Muscle of leg (tissue), 16 donors: ENCODE measurements around the gene PPFIBP1. TPM values are rescaled to one million over a fixed set of nuclear protein-coding genes. Genes with fewer than 3 reads are reported as not detected.

Source experiments
- DNase-seq: peaks from one replicate; pipeline ENCODE4 v3.0.0; 2013
- H3K27ac ChIP-seq: one replicate; pipeline ENCODE4 v1.5.1; 2013; ENCODE audit warnings: mild to moderate bottlenecking, low read length, control low read depth
- H3K27me3 ChIP-seq: one replicate; pipeline ENCODE4 v1.6.1; 2013; ENCODE audit warnings: low read length; ENCODE audit not compliant: control insufficient read depth, insufficient read depth
- H3K36me3 ChIP-seq: one replicate; pipeline ENCODE4 v1.6.1; 2013; ENCODE audit warnings: low read length; ENCODE audit not compliant: control insufficient read depth, insufficient read depth
- H3K4me1 ChIP-seq: one replicate; pipeline ENCODE4 v1.6.1; 2013; ENCODE audit warnings: low read length; ENCODE audit not compliant: control insufficient read depth, insufficient read depth
- H3K4me3 ChIP-seq: one replicate; pipeline ENCODE4 v1.5.1; 2013; ENCODE audit warnings: low read length, control low read depth
- H3K9me3 ChIP-seq: replicated peaks from 2 replicates; pipeline ENCODE4 v1.6.1; 2013; ENCODE audit warnings: low read depth, low read length; ENCODE audit not compliant: control insufficient read depth
- WGBS: methylation state at CpG from one replicate; pipeline ENCODE4 v1.1.5; 2013; ENCODE audit warnings: missing lambda C conversion rate; ENCODE audit not compliant: insufficient coverage; 5-methylcytosine and 5-hydroxymethylcytosine counted together
- long read RNA-seq, 11 donors: transcript quantifications; one replicate each; lab custom pipeline, GENCODE V29; 2026
- polyA plus RNA-seq, 8 donors: library from polyadenylated mRNA; unstranded; fragments of 120-200 nt; gene quantifications; one replicate each; pipeline versions ENCODE4 v1.2.1 to v1.2.3, GENCODE V29; 2013; ENCODE audit warnings: inconsistent platforms in 1 of 8, low replicate concordance in 1 of 8; ENCODE audit not compliant: insufficient read length in 8 of 8, insufficient read depth in 1 of 8
- total RNA-seq: library from RNA; stranded (reverse); fragments of 120-200 nt; gene quantifications from one replicate; pipeline ENCODE4 v1.2.4, GENCODE V29; 2013

PPFIBP1 gene
- total RNA-seq (41.9 TPM), polyA plus RNA-seq (10 to 100 TPM; 24.1 to 51.4 (median 35.9) TPM)
- long read RNA-seq, donor 1, partial matches to known transcripts: 0 of 3 reads
- long read RNA-seq, donor 1, other reads (novel, unspliced or antisense): 0 of 3 reads
- long read RNA-seq, donor 2: 0 reads
- long read RNA-seq, donor 3, partial matches to known transcripts: 0 of 6 reads
- long read RNA-seq, donor 3, other reads (novel, unspliced or antisense): 0 of 6 reads
- long read RNA-seq, donor 4, partial matches to known transcripts: 0 of 4 reads
- long read RNA-seq, donor 4, other reads (novel, unspliced or antisense): 0 of 4 reads
- long read RNA-seq, donor 5, transcript PPFIBP1-216 (4 exons, 2,805 nt): major isoform, 6 of 9 reads
- long read RNA-seq, donor 5, partial matches to known transcripts: 0 of 9 reads
- long read RNA-seq, donor 5, other reads (novel, unspliced or antisense): 0 of 9 reads
- long read RNA-seq, donor 6, partial matches to known transcripts: 0 of 5 reads
- long read RNA-seq, donor 6, other reads (novel, unspliced or antisense): 0 of 5 reads
- long read RNA-seq, donor 7, partial matches to known transcripts: 15 of 18 reads
- long read RNA-seq, donor 7, other reads (novel, unspliced or antisense): 0 of 18 reads
- long read RNA-seq, donor 8, partial matches to known transcripts: 0 of 3 reads
- long read RNA-seq, donor 8, other reads (novel, unspliced or antisense): 0 of 3 reads
- long read RNA-seq, donor 9, partial matches to known transcripts: 0 of 1 reads
- long read RNA-seq, donor 9, other reads (novel, unspliced or antisense): 0 of 1 reads
- long read RNA-seq, donor 10, partial matches to known transcripts: 0 of 3 reads
- long read RNA-seq, donor 10, other reads (novel, unspliced or antisense): 0 of 3 reads
- long read RNA-seq, donor 11, full-length matches to known transcripts: 6 of 6 reads
- long read RNA-seq, donor 11, partial matches to known transcripts: 0 of 6 reads
- long read RNA-seq, donor 11, other reads (novel, unspliced or antisense): 0 of 6 reads

GRCh38 chr12:27523642-27524493 is at the start of gene PPFIBP1:
Gene PPFIBP1, plus strand, starts transcription at chr12:27524206. Its CDS starts 109,191 bp downstream, at chr12:27633397.
- Histone ChIP-seq H3K36me3 (no peaks in the 10 kb centered on the region), H3K27ac (peak within 1 kb of the TSS; percentile 98), H3K4me1 (peaks cover 14% of the 10 kb centered on the region), H3K9me3 (no peaks in the 10 kb centered on the region), H3K4me3 (peak within 1 kb of the TSS; percentile 85), H3K27me3 (no peaks in the 10 kb centered on the region)
- whole genome bisulfite sequencing: under 1% methylated on average over 26 of the region's 41 CpGs
- DNase-seq: peak; percentile 99

GRCh38 chr12:27474344-27474743 is 49.7 kb upstream of the PPFIBP1 start:
- Histone ChIP-seq H3K4me1 (no peaks in the 10 kb centered on the region), H3K27me3 (no peaks in the 10 kb centered on the region), H3K36me3 (no peaks in the 10 kb centered on the region), H3K9me3 (peaks cover 13% of the 10 kb centered on the region), H3K27ac (no peak overlapping the region), H3K4me3 (no peak overlapping the region)
- 83% methylated on average over 1 of the region's 3 CpGs for WGBS
- DNase-seq: no peak

GRCh38 chr12:27477049-27477448 is 47.0 kb upstream of the PPFIBP1 start:
- peaks cover 13% of the 10 kb centered on the region for H3K9me3 ChIP-seq
- H3K4me1 ChIP-seq: no peaks in the 10 kb centered on the region
- no peak overlapping the region for H3K27ac ChIP-seq
- no peaks in the 10 kb centered on the region for H3K27me3 ChIP-seq
- no peak overlapping the region for H3K4me3 ChIP-seq
- DNase-seq: no peak
- H3K36me3 ChIP-seq: no peaks in the 10 kb centered on the region

GRCh38 chr12:27478949-27479348 is 45.1 kb upstream of the PPFIBP1 start:
- Histone ChIP-seq H3K4me3 (no peak overlapping the region), H3K4me1 (no peaks in the 10 kb centered on the region), H3K9me3 (peaks cover 13% of the 10 kb centered on the region), H3K36me3 (no peaks in the 10 kb centered on the region), H3K27me3 (no peaks in the 10 kb centered on the region), H3K27ac (no peak overlapping the region)
- no peak for DNase-seq

- Histone ChIP-seq H3K9me3 (peaks cover 13% of the 10 kb centered on the region), H3K36me3 (no peaks in the 10 kb centered on the region), H3K4me1 (no peaks in the 10 kb centered on the region), H3K27ac (no peak overlapping the region), H3K27me3 (no peaks in the 10 kb centered on the region), H3K4me3 (no peak overlapping the region)
- no peak for DNase-seq
- 71% methylated on average over 1 of the region's 1 CpG for WGBS
Observed at GRCh38 chr12:27480016-27480415, 44.0 kb upstream of the PPFIBP1 start.

GRCh38 chr12:27486961-27487360 is 37.0 kb upstream of the PPFIBP1 start:
- Histone ChIP-seq H3K9me3 (no peaks in the 10 kb centered on the region), H3K27me3 (no peaks in the 10 kb centered on the region), H3K4me3 (no peak overlapping the region), H3K27ac (no peak overlapping the region), H3K36me3 (no peaks in the 10 kb centered on the region), H3K4me1 (no peaks in the 10 kb centered on the region)
- no peak for DNase-seq

- Histone ChIP-seq H3K4me3 (no peak overlapping the region), H3K9me3 (no peaks in the 10 kb centered on the region), H3K4me1 (no peaks in the 10 kb centered on the region), H3K36me3 (no peaks in the 10 kb centered on the region), H3K27ac (no peak overlapping the region), H3K27me3 (no peaks in the 10 kb centered on the region)
- DNase-seq: no peak
- WGBS: no CpG with 5 or more reads among the region's 5 CpGs
Observed at GRCh38 chr12:27488479-27488878, 35.5 kb upstream of the PPFIBP1 start.

GRCh38 chr12:27491226-27491625 is 32.8 kb upstream of the PPFIBP1 start:
- WGBS: no CpG with 5 or more reads among the region's 2 CpGs

GRCh38 chr12:27493260-27493940 is 30.6 kb upstream of the PPFIBP1 start:
- Histone ChIP-seq H3K36me3 (no peaks in the 10 kb centered on the region), H3K4me3 (no peak overlapping the region), H3K9me3 (no peaks in the 10 kb centered on the region), H3K4me1 (no peaks in the 10 kb centered on the region), H3K27me3 (no peaks in the 10 kb centered on the region), H3K27ac (no peak overlapping the region)
- WGBS: no CpG with 5 or more reads among the region's 6 CpGs
- DNase-seq: no peak

More at GRCh38 chr12:27491226-27491625, 32.8 kb upstream of the PPFIBP1 start:
- no peaks in the 10 kb centered on the region for H3K36me3 ChIP-seq
- H3K4me1 ChIP-seq: no peaks in the 10 kb centered on the region
- H3K4me3 ChIP-seq: no peak overlapping the region
- H3K27me3 ChIP-seq: no peaks in the 10 kb centered on the region
- no peaks in the 10 kb centered on the region for H3K9me3 ChIP-seq
- H3K27ac ChIP-seq: no peak overlapping the region
- DNase-seq: no peak
